ENCODE measurements around the gene FBP1.

The FBP1 gene

DNA sequence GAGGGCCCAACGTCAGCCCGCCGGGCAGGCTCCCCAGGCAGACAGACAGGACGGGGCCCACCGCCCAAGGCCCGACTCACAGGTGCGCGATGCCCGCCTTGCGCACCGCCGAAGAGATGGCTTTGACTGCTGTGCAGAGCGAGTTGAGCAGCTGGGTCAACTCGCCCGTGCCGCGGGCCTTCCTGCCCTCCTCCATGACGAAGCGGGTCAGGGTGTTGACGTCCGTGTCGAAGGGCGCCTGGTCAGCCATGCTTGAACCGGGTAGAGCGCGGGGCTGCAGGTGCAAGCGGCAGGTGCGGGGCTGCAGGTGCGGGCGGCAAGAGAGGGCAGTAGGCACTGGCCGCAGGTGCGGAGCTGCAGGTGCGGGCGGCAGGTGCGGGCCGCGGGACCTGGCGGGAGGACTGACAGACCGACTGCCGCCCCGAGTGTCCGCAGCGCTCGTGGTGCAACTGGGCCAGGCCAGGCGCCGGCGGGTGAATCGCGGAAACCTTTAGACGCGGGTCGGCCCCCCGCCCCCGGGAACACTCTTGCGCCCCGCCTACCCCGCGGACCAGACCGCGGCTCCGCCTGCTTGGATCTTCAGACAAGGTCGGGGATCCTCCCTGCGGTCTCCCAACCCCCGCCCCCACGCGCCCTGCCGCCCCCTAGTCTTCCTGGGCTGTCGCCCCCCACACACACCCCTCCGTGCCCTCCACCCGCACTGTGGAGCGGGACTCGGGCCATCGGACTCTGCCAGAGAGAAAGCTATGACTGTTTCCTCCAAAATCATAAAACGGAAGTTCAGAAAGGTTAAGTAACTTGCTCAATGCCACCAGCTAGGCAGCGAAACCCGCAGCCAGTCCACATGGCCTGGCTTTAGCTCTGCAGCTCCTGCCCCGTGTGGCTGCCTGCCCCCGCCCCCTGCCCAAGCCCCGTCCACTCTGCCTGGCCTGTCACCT, at the start of gene FBP1:
FBP1 (minus strand) TSS at position 458 of the 938 bp plus-strand sequence; CDS start at position 250, 208 bp downstream.
- no peak for DNase-seq

DNA sequence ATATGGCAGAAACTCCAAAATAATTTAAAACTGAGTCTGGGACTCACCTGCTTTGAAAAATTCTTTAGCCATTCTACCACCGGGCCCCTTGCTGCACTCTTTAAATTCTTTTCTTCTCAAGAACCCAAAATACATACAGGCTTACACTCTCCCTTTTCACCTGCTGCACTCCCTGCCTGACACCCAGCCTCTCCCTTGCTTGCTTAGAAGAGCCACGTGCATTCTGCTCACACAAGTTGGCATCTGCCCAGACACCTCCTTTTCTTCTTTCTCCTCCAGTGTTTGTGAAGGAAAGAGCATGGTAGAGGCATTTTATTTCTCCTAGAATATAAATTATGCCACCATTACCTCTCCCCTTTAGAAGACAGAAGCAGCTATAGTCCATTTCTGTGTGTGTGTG, 48.1 kb upstream of the FBP1 start:
- DNase-seq, result no peak

DNA sequence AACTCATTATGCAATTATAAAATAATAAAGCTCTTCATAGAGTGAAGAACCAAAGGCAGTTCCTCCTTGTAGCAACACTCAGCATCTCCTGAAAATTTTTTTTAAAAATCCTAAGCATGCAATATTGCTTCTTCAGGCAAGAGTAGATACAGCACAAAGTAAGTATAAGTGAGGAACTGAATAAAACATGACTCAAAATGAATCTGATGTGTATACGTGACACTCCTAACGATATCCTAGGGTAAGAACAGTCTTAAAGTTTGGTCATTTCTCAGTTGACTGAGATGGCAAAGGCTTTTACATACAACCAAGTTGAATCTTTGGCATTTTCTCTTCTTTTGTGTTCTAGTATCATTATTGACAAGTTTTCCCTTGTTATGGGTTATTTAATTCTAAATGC, 46.0 kb upstream of the FBP1 start:
- DNase-seq, result no peak

DNA sequence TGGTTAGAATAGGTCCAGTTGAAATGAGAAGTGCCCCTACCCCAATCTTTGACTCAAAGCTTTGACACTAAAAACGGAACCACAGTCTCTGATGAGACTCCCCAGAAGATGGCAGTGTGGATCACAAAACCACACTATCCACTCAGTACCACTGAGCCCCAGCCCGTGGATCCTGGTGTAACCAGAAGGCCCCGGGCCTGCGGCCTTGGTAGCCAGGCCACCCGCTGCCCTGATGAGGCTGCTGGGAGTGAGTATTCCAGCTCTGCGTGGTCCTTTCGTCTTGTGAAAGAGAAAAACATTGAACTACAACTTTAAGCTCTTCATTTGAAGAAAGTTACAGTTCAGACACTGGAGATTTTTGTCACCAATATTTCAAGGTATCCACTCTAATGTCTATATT, 42.2 kb upstream of the FBP1 start:
- peak; percentile 71 for DNase-seq

DNA sequence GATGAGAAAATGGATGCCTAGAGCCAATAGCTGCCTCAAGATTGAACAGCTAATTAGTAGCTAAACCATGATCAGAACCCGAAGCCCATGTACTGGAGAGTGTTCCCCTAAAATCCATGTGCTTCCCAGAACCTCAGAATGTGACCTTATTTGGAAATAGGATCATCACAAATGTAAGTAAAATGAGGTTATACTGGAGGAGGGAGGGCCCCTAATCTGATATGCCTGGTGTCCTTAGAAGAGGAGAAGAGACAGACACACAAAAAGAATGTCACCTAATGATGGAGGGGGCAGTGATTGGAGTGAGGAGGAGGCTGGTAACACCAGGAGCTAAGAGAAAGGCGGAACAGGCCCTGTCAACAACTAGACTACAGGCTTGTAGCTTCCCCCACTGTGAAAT, 41.3 kb upstream of the FBP1 start:
- no peak for DNase-seq

DNA sequence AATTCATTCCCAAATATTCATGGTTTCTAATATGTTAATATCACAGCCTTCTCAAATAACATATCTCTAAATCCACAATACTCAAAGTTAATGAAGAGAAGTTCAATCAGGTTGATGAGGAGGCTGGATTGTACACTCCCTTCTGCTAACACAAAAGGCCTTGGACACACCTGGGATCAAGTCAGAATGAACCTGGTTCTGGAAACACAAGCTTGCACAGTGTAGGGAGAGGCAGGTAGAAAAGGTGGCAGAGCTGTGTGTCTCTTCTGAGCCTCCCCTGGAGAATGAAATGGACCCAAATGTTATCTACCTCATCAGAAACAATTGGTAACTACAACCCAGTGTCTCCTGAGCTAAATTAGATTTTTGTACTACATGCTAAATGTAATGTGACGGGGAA, 40.7 kb upstream of the FBP1 start:
- DNase-seq, result no peak

DNA sequence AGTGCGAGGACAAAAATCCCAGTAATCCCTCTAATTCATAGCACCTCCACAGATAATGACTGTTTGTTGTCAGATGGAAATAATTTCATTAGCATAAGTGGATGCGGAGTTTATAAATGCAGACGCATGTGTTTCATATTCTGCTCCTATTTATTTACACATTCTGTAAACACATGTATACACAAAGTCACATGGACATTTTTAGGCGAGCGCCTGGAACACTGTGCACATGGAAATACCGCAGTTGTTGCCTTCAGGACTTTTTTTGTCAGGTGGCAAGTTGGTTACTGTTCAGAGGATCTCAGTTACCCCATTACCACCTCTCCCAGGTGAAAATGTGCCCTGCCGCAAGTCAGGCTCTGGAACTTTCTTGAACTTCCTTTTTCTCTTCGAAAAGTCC, 40.3 kb upstream of the FBP1 start:
- DNase-seq, result no peak

DNA sequence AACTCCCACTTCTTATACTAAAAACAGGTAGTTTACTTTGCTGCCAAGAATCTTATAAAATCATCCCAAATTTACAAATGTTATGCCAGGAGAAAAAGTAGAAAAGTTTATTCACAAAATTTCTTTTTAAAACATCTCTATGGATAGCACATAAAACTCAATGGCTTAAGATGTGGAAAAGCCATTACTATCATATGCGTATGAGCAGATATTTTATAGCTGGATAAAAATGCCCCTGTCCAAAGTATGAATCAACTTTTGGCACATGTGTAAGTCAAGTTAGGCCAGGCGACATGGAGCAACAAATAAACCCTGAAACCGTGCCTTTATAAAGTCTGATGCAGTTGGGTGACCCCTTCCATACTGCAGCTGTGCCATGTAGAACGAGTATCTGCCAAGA, 38.6 kb upstream of the FBP1 start:
- no peak for DNase-seq

DNA sequence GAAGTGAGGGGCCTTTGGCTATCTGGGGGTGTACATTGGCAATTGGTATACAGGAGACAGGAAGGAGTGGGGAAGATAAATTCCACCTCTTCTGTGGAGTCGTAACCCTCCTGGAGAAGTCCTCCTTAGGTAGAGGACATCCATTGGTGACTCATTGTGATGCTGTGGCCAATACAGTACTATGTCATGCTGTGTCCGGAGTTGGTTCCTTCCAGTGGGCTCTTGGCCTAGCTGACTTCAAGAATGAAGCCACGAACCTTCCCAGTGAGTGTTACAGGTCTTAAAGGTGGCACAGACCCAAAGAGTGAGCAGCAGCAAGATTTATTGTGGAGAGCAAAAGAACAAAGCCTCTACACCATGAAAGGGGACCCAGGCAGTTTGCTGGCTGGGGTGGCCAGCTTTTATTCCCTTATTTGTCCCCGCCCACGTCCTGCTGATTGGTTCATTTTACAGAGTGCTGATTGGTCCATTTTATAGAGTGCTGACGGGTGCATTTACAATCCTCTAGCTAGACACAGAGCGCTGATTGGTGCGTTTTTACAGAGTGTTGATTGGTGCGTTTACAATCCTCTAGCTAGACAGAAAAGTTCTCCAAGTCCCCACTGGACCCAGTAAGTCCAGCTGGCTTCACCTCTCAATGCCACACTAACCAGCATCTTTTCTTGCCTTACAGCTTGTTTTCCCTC, 37.3 kb upstream of the FBP1 start:
- no peak for DNase-seq

DNA sequence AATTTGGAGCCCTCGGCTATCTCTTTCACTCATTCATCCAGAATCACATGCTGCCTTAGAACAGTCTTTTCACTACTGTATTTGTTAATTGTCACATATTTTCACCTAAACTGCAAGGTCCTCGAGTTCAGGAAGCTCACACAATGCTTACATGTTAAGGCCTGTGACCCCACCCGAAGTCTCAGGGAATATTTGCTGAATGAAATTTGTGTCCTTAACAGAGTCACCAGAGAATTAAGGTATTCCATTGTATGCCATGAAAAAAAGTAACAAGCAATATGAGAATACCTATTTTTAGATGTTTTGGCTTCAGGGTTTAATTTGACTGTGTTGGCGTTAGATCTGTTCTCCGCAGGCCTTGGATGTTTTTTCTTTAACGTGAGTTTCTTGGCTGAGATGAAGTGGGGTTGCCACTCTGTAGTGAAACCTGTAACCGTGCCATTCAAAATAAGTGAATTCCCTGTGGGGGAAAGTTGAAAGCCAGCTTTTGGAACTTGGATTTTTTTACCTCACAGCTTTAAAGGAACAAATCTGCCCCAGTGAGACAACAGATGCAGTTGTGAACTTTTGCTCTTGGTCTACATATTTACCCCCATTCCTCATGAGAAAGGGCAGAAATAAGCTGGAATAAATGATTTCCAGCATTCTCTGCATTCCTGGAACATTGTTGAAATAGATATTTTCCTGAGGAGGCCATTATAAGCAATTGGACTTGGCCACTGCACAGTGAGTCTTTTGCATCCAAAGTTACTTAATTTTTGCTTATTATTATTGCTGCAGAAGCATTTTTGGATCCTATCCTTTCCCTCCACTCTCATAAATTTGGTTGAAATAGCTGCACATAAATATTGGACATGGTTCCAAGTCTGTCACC, 35.9 kb upstream of the FBP1 start:
- peak; percentile 33 for DNase-seq

DNA sequence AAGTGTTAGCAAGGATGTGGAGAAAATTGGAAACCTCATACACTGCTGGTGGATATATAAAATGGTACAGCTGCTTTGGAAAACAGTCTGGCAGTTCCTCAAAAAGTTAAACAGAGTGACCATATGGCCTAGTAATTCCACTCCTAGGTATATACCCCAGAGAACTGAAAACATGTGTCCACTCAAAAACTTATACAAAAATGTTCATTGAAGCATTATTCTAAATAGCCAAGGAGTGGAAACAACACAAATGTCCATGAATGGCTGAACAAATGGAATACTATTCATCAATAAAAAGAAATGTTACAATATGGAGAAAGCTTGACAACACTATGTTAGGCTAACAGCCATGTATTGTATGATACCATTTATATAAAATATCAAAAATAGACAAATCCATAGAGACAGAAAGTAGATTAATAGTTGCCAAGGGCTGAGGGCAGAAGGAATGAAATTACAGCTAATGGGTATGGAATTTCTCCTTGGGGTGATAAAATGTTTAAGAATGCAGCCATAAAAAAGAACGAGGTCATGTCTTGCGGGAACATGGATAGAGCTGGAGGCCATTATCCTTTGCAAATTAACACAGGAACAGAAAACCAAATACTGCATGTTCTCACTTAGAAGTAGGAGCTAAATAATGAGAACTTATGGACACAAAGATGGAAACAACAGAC, 33.6 kb upstream of the FBP1 start:
- peak; percentile 78 for DNase-seq

DNA sequence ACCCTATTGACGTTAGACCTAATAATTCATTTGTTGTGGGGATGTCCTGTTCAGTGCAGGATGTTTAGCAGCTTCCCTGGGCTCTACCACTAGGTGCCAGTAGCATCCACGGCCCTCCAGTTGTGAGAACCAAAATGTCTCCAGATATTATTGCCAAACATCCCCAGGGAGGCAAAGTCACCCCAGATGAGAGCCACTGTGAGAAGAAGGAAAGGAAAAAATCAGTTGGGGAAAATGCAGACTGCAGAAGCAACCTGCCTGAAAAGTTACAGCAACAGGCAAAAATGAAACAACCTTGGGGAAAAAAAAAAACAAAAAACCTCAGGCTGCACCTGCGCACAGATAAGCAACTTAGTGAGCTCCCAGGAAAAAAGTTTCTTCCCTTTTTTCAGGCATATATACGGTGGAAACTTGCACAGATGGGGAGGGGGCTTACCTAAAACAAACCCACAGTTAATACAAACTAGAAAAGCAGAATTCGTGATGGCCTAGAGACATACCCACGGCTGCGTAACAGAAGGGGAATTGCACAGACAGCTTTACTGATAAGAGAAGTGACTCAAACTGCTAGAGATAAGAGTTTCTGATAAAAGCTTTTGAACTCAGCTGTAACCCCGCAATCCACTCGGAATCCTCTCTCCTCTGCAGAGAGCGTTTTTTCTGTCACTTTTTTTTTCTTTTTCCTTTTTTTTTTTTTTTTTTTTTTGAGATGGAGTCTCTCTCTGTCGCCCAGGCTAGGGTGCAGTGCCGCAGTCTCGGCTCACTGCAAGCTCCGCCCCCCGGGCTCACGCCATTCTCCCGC, 29.8 kb upstream of the FBP1 start:
- peak; percentile 33 for DNase-seq

DNA sequence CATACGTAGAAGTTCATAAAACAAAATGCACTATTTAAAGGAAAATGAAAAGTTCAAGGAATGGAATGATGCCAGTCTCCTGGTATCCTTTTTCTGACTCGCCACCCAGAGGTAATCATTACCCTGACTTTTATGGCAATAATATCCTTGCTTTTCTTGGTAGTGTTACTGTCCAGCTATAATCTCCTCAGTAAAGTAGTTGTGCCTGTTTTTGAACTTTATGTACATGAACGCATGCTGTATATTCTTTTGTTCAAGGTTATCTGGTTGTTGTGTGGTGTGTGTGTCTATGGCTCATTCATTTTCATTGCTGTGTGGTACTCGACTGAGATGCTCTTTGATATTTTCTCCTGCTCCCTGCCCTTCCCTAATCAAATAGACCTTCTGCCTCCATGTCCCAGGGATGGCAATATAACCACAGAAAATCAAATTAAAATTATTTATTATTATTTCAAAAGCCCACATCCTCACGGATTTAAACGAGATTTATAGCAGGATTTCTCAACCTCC, 29.2 kb upstream of the FBP1 start:
- DNase-seq, result peak; percentile 16

DNA sequence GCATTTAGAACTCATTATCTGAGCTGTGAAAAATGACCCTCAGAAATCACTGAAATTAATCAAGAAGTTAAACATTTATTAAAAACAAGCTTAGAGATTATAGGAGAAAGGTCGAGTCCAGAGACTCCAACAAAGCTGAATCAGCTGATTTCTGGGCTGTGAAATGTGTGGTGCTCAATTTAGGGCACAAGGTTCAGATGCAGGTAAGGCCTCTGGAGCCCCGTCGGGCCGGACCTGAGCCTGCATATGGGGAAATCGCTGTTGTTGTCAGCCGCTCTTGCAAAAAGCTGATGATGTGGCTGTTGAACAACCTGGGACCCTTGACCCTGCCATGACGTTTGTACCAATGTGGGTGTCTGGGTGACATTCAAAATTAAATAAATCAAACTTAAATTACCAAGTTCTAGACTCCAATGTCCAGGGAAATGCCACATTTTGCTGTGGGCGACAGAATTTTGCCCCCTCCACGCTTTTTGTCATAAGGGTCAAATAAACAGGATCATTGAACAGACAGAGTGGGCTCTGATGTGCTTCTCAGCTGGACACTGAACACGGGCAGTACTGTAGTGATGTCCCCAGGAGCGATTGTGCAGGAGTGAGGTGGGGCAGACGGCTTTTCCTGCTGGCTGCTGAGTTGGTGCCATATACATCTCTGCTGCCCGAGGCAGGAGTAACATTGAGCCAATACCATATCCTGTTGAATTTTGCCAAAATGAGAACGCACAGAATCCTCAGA, 27.2 kb upstream of the FBP1 start:
- no peak for DNase-seq

DNA sequence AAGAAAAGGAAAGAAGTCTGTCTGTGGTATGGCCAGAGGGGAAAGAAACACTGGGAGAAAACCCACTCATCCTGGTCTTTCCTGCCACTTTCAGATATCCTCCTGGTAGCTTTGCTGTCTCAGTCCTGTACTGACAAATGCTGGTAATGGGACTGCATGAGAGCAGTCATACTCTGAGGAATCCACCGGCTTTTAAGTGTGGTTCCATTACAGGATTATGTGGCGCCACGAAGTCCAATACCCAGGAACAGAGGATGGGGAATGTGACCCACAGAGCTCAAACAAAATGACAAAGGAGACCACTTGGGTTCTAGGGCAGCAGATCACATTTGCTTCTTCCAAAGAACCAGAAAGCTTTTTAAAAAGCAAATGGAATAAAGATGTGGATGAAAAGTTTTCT, 26.3 kb upstream of the FBP1 start:
- no peak for DNase-seq

DNA sequence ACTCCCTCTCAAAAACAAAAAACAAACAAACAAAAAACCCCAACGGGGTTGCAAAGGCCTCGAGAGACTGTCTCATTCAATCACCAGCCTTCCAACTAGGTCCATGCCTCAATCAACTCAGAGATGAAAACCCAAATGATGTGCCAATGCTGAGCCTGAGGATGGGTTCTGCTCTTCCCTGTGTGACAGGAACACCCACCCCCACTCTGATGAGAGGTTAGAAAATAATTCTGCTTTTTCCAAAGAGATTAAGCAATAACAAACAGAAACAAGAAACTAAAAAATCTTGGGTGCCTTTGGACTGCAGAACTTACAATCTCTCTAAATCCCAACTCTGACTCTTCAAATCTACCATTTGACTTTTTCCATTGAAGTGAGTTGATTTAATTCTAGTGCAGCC, 25.5 kb upstream of the FBP1 start:
- DNase-seq, result no peak

DNA sequence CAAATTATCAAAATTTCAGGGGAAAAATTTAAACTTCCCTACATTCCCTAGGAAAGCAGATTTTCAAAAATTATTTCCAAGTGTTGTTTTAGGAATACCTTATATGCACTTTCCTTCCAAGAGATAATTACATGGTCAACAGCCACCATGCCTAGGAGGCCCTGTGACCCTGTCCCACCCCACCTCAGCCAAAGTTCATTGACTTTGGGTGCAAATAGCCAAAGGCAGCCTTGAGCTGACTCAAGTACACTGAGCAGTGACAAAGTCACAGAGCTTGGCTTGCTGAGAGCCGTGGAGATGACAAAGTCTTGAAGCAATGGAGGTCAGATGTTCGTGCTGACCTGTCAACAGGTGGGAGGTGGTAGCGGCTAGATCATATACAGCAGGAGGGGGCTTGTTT, 24.3 kb upstream of the FBP1 start:
- no peak for DNase-seq

DNA sequence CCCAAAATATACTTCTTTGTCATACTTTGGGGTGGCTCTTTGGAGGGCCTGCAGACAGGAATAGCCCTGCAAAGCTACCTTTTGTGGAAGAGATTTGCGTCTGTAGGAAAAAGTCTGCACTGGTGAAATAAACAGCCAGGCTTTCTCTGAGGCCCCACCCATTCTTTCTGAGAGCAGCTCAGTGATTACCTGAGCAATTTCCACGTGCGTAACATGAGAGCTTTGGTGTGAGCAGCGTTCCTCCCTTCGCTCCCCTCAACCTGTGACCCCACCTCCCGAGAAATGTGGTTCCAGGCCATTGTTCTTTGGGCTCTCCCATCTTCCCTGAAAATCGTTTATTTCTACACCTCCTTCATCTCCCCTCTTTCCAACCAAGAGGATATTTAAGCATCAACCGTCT, 23.8 kb upstream of the FBP1 start:
- DNase-seq, result no peak

DNA sequence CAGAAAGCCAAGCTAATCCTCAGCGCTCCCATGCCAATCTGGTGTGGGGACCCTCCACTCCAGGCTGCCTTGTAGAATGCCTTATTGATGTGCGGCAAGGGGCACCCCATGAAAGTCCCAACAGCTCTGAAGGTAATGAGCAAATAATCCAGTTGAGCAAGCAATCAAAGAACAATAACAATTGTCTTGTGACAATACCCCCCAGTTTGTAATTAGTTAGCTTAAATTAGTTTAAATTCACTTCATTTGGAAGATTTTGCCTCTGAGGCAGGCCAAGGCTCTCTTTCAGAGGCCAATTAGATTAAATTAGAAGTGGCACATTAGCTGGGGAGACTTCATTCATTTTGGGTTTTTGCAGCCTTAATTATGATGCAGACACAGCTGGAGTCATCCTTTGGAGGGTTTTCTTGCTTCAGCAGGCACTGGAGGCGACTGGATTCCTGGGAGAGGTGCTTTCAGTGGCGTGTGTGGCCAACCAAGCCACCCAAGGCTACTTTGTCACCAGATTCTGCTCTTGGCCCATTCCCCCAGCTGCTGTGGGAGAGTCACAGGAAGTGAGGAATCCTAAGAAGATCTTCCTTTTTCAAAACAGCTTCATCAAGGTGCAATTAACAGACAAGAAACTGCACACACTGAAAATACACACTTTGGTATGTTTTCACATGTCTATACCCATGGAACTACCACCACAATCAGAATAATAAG, 17.9 kb upstream of the FBP1 start:
- no peak for DNase-seq

DNA sequence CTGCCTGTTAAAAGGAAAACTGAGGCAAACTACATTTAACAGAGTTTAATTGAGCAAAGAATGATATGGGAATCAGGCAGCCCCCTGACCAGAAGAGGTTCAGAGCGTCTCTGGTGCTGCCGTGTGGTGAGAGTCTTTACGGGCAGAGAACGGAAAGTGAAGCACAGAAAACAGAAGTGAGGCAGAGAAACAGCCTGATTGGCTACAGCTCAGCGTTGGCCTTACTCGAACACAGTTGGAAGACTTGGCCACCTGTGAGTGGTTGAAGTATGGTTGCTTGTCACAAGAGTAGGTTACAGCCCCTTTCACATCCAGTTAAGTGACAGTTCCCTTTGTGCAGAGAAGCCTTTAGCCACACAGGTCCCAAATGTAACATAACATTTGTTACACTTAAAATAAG, 16.9 kb upstream of the FBP1 start:
- no peak for DNase-seq
